Duodenal mucosa (tissue), 2 donors: ENCODE results near the gene HYAL2.
A peak's percentile ranks its signal among the peaks of the same experiment; 100 is the strongest.
"Not testable (repeated sequence)": the region's sequence is repeated elsewhere in the genome, so short reads cannot be mapped to it uniquely, and the experiment has no call there.

Source experiments
- H3K27ac ChIP-seq: one replicate; pipeline ENCODE4 v1.7.0; 2013; ENCODE audit warnings: low read depth, low read length
- H3K27me3 ChIP-seq, 2 donors: one replicate each; pipeline ENCODE4 v1.7.0; 2013; ENCODE audit warnings: low read length in 2 of 2, control low read depth in 1 of 2; ENCODE audit not compliant: insufficient read depth in 2 of 2, control insufficient read depth in 1 of 2
- H3K36me3 ChIP-seq, 2 donors: one replicate each; pipeline ENCODE4 v1.7.0; 2013; ENCODE audit warnings: low read length in 2 of 2, control low read depth in 1 of 2; ENCODE audit not compliant: insufficient read depth in 2 of 2, control insufficient read depth in 1 of 2
- H3K4me1 ChIP-seq, 2 donors: one replicate each; pipeline ENCODE4 v1.7.0; 2013; ENCODE audit warnings: low read length in 2 of 2, control low read depth in 1 of 2; ENCODE audit not compliant: insufficient read depth in 2 of 2, control insufficient read depth in 1 of 2
- H3K4me3 ChIP-seq, 2 donors: one replicate each; pipeline ENCODE4 v1.7.0; 2013; ENCODE audit warnings: low read length in 2 of 2, low read depth in 1 of 2
- H3K9ac ChIP-seq, 2 donors: one replicate each; pipeline ENCODE4 v1.7.0; 2013; ENCODE audit warnings: low read length in 2 of 2, low read depth in 1 of 2
- H3K9me3 ChIP-seq, 2 donors: one replicate each; pipeline ENCODE4 v1.7.0; 2013; ENCODE audit warnings: low read length in 2 of 2, control low read depth in 1 of 2; ENCODE audit not compliant: control insufficient read depth in 1 of 2

HYAL2 gene

GRCh38 chr3:50293079-50293801 lies 29.3 kb downstream of the HYAL2 start:
- Histone ChIP-seq H3K4me1 (peaks cover 28 to 33% of the 10 kb centered on the region in 2 donors), H3K9me3 (no peaks in the 10 kb centered on the region), H3K27ac (no peak overlapping the region), H3K4me3 (peak overlapping the region in 1 of 2 donors; percentile 76), H3K9ac (peak overlapping the region; percentile 68 to 86), H3K27me3 (no peaks in the 10 kb centered on the region), H3K36me3 (peaks cover 20 to 24% of the 10 kb centered on the region in 2 donors)

GRCh38 chr3:50292159-50293078 lies 30.1 kb downstream of the HYAL2 start, which contains the start of gene IFRD2:
Gene IFRD2 (minus strand): TSS chr3:50292429. CDS start chr3:50292274, 155 bp downstream.
- peaks cover 22 to 29% of the 10 kb centered on the region in 2 donors for H3K4me1 ChIP-seq
- H3K4me3 ChIP-seq, result peak within 1 kb of the TSS; percentile 92 to 98
- peak within 1 kb of the TSS; percentile 84 to 86 for H3K9ac ChIP-seq
- H3K27ac ChIP-seq, result peak within 1 kb of the TSS; percentile 89
- no peaks in the 10 kb centered on the region for H3K27me3 ChIP-seq
- no peaks in the 10 kb centered on the region for H3K9me3 ChIP-seq
- H3K36me3 ChIP-seq, result peaks cover 24 to 32% of the 10 kb centered on the region in 2 donors

GRCh38 chr3:50290161-50290641 lies 32.3 kb downstream of the HYAL2 start:
- no peaks in the 10 kb centered on the region for H3K27me3 ChIP-seq
- peaks cover 34 to 43% of the 10 kb centered on the region in 2 donors for H3K36me3 ChIP-seq
- peaks cover 22 to 28% of the 10 kb centered on the region in 2 donors for H3K4me1 ChIP-seq
- peak overlapping the region in 1 of 2 donors; percentile 38 for H3K9ac ChIP-seq
- no peak overlapping the region for H3K27ac ChIP-seq
- H3K4me3 ChIP-seq, result no peak overlapping the region
- H3K9me3 ChIP-seq, result no peaks in the 10 kb centered on the region

- Histone ChIP-seq H3K9ac (no peak overlapping the region), H3K27me3 (no peaks in the 10 kb centered on the region), H3K4me1 (peaks cover 22 to 28% of the 10 kb centered on the region in 2 donors), H3K27ac (no peak overlapping the region), H3K4me3 (no peak overlapping the region), H3K9me3 (no peaks in the 10 kb centered on the region), H3K36me3 (peaks cover 34 to 43% of the 10 kb centered on the region in 2 donors)
Observed at GRCh38 chr3:50289130-50289529, 33.4 kb downstream of the HYAL2 start.

GRCh38 chr3:50288387-50289007 lies 34.0 kb downstream of the HYAL2 start:
- Histone ChIP-seq H3K9me3 (no peaks in the 10 kb centered on the region), H3K9ac (no peak overlapping the region), H3K4me3 (no peak overlapping the region), H3K4me1 (peaks cover 22 to 28% of the 10 kb centered on the region in 2 donors), H3K27me3 (no peaks in the 10 kb centered on the region), H3K27ac (no peak overlapping the region), H3K36me3 (peaks cover 34 to 43% of the 10 kb centered on the region in 2 donors)

- H3K4me1 ChIP-seq, result peaks cover 15 to 20% of the 10 kb centered on the region in 2 donors
- no peaks in the 10 kb centered on the region for H3K9me3 ChIP-seq
- H3K27me3 ChIP-seq, result no peaks in the 10 kb centered on the region
- peaks cover 34 to 43% of the 10 kb centered on the region in 2 donors for H3K36me3 ChIP-seq
- no peak overlapping the region for H3K9ac ChIP-seq
- H3K4me3 ChIP-seq, result no peak overlapping the region
- no peak overlapping the region for H3K27ac ChIP-seq
Observed at GRCh38 chr3:50287262-50287661, 35.3 kb downstream of the HYAL2 start.

- Histone ChIP-seq H3K27ac (no peak overlapping the region), H3K27me3 (no peaks in the 10 kb centered on the region), H3K4me1 (peaks cover 13 to 16% of the 10 kb centered on the region in 2 donors), H3K9ac (no peak overlapping the region), H3K9me3 (no peaks in the 10 kb centered on the region), H3K36me3 (peaks cover 34 to 43% of the 10 kb centered on the region in 2 donors), H3K4me3 (no peak overlapping the region)
Observed at GRCh38 chr3:50286322-50287227, 36.0 kb downstream of the HYAL2 start.

GRCh38 chr3:50284121-50284520 lies 38.4 kb downstream of the HYAL2 start:
- H3K4me3 ChIP-seq, H3K27me3 ChIP-seq, H3K9ac ChIP-seq, H3K9me3 ChIP-seq, H3K27ac ChIP-seq, H3K4me1 ChIP-seq: not testable (repeated sequence)
- peaks cover 21 to 27% of the 10 kb centered on the region in 2 donors for H3K36me3 ChIP-seq
